SK-MEL-5 (cell line): Measurements from ENCODE around the gene C17orf67. TPM values are rescaled to one million over a fixed set of nuclear protein-coding genes. Genes with fewer than 3 reads are reported as not detected.
A peak's percentile ranks its signal among the peaks of the same experiment; 100 is the strongest.
"Not testable (repeated sequence)": the region's sequence is repeated elsewhere in the genome, so short reads cannot be mapped to it uniquely, and the experiment has no call there.

Experiments used
- DNase-seq: peaks from one replicate; pipeline ENCODE4 v3.0.0-alpha.2; 2016; ENCODE audit warnings: low read depth, low spot score
- in situ Hi-C: cut with HindIII; loops from 2 replicates; pipeline ENCODE4 v1.10.0; 2016; ENCODE audit warnings: low sequenced_read_pairs, high pct_unique_total_duplicates, low pct_unique_long_range_greater_than_20kb
- small RNA-seq, 2 experiments: library from RNA; depleted of rRNA; stranded (forward); fragments of <200 nt; gene quantifications; one replicate each; pipeline ENCODE3, GENCODE V24; 2014
- total RNA-seq: library from RNA; depleted of rRNA; stranded (reverse); fragments of >200 nt; shearing (Covaris generic); gene quantifications from 2 replicates; pipeline ENCODE4 v1.2.3, GENCODE V29; 2014; rRNA removed

Gene C17orf67
- total RNA-seq, 1 experiment from 2014 or later, result 1.1 TPM

DNA sequence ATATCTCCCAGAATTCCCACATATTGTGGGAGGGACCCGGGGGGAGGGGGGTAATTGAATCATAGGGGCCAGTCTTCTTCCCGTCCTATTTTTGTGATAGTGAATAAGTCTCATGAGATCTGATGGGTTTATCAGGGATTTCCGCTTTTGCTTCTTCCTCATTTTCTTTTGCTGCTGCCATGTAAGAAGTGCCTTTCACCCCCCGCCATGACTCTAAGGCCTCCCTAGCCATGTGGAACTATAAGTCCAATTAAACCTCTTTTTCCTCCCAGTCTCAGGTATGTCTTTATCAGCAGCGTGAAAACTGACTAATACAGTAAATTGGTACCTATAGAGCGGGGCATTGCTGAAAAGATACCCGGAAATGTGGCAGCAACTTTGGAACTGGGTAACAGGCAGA lies 76.1 kb downstream of the C17orf67 start:
- DNase-seq, in situ Hi-C loops: not testable (repeated sequence)

DNA sequence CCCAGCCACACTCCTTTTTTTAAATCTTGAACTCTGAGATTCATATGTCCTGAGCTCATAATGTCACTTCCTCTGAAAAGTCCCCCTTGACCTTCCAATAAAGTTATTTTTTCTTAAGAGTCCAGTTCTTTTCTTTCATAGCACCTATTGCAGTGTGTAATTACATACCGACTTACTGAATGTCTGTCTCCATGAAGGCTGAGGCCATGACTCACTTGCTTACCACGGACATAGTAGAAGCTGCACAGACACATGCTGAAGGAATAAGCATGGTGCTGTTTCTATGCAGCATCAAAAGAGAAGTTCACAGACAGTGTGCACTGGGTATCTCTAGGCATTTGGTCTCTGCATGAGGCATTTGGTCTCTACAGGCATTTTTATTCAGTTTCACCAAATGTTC lies 77.2 kb downstream of the C17orf67 start:
- in situ Hi-C loops, result no loop called here
- no peak for DNase-seq

DNA sequence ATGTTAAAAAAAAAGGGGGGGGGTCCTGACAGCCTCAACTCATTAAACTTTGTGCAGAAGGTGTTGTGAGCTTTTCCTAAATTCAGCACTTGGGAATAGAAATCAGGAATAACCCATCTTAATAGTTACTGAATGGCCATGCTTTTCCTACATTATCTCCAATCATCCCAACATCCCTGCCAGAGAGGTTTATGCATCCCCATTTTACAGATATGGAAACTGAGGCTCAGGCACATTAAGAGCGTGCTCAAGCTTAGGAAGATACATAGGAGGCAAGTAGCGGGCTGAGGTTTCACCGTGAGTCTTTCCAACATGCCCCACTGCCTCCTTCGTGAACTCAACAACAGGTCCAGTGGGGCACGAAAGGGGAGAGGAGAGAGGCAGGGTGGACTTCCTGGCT lies 78.4 kb downstream of the C17orf67 start:
- in situ Hi-C loops, result no loop called here
- DNase-seq, result no peak

DNA sequence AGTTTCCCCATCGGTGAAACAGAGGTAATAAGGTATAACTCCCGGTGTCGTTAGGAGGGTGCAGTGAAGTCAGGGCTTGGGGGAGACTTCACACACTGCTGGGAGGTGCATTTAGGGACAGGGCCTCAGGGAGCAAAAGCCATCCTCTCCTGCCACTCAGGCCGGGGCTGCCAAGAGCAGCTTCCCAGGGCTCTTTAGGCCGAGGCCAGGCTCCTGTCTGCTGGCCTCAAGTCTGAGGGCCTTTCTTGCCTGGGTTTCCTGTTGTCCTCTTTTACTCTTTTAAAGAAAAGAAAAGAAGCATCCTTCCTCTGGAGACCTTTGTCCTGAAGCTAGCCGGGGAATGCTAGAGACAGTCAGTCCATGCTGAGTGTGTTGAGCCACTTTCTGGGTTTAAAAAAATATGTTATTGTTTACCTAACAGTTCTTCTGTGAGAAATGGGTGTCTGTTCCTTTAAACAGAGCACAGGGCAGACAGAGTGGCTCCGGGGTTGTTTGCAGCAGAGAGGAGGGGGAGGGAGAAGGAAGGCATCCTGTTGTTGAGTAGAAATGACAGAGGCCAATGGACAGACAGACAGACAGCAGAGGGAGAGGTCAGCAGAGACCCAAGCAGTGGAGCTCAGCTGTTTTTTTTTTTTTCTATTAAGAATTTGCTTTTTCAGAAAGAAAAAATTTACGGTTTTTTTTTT lies 79.1 kb downstream of the C17orf67 start:
- peak; percentile 52 for DNase-seq
- in situ Hi-C loops, result no loop called here

DNA sequence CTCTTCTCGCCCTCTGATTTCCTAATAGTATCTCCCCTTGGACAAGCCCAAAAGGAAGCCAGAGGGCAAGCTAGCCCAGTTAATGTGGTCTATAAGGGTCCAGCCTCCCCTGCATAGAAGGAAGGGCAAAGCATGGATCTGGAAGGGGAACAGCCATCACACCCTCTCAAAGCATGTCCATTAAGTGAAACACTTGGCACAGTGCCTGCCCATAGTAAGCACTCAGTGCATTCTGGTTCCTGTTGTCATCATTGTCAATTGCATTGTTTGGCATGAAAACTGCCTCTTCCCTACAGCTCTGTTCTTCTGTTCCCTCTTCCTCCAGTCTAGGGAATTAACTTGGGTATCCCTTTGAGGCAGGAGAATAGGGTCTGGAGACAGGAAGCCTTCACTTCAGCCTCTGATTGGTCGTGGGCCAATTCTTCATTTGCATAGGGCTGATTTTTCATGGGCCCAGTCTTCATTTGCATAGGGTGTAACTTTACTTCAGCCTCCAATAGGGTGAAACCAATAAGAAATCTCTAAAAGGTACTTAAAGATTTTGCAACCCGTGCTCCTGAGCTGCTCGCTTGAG lies 81.4 kb downstream of the C17orf67 start:
- in situ Hi-C loops, result no loop called here

DNA sequence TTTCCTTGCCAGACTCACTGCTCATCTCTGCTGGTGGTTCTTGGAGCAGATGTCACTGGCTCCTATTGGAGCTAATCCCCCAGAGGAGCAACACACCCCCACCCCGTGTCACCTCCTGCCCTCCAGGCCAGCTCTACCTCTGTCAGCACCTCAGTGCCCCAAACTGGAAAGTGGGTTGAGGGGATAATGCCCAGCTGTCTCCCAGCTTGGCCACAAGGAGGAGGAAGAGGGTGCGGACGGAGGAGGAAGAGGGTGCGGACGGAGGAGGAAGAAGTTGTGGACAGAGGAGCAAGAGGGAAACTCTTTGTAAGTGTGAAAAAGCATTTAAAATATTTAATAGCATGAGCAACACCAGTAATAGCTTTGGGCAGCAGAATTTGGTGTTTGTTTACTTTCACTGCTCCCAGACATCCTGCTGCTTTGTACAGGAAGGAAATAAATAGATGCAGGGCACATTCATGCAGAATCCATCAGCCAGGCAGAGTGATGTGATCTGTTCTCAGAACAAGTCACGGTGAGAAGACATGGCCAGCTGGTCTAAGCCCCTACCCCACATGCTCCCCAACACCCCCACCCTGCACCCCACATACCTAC lies 82.5 kb downstream of the C17orf67 start:
- in situ Hi-C loops, result no loop called here
- no peak for DNase-seq

More for the DNA sequence above, 81.4 kb downstream of the C17orf67 start:
- DNase-seq, result no peak

DNA sequence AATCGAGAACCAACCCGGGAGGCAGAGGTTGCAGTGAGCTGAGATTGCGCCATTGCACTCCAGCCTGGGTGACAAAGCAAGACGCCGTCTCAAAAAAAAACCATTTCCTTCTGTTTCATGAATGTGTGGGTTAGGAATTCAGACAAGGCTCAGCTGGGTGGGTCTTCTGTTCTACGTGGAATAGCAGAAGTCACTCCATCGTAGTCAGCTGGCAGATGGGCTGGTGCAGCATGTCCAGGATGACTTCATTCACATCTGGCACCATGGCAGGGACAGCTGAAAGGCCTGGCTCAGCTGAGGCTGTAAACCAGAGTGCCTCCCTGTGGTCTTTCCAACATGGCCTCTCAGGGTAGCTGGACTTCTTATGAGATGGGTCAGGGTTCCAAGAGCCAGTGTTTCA lies 89.0 kb downstream of the C17orf67 start:
- in situ Hi-C loops, result no loop called here

DNA sequence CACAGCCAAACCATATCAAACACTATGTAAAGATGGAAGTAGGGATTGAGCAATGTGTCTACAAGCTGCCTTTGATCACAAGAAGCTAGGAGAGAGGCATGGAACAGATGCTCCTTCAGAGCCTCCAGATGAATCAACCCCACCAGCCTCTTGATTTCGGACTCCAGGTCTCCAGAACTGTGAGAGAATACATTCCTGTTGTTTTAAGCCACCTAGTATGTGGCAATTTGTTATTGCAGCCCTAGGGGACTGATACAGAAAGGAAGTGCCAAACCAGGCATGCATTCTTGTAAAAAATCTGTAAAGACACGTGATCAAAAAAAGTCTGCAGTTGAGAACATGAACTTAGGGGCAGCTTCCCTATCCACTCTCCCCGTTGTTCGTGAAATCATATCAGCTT lies 91.1 kb downstream of the C17orf67 start:
- in situ Hi-C loops, result no loop called here
- DNase-seq, result no peak

More for the DNA sequence above, 89.0 kb downstream of the C17orf67 start:
- no peak for DNase-seq

Small RNA genes within 50 kb of the gene (small RNA-seq; reads per million reads assigned to genes)
- gene RNU6-1158P, result 0 reads per million in 2 experiments

Other genes with a start within 250 kb of the C17orf67 start
- gene NOG, start 240.2 kb downstream of the C17orf67 start, total RNA-seq, result not detected in 2 replicates
- 0.55 and 0.96 TPM in 2 replicates for gene DGKE, start 231 bp upstream of the C17orf67 start, total RNA-seq
- 15.2 and 16.8 TPM in 2 replicates for gene TRIM25, start 80.1 kb upstream of the C17orf67 start, total RNA-seq
- 26.0 and 26.6 TPM in 2 replicates for gene COIL, start 127.1 kb upstream of the C17orf67 start, total RNA-seq
- 124 and 141 TPM in 2 replicates for gene SCPEP1, start 144.2 kb upstream of the C17orf67 start, total RNA-seq